Naive thymus-derived CD4-positive, alpha-beta T cell (primary cell): Measurements from ENCODE around the gene SNX30. TPM values are rescaled to one million over a fixed set of nuclear protein-coding genes. Genes with fewer than 3 reads are reported as not detected.
A peak's percentile ranks its signal among the peaks of the same experiment; 100 is the strongest.

Experiments used
- ATAC-seq: fragments of 150-1000 bp; cut with Tn5 transposase; 2 replicates; pipeline ENCODE4 v1.10.0; 2021; ENCODE audit warnings: mild to moderate bottlenecking, moderate library complexity
- CTCF ChIA-PET: fragments of 350-600 bp; sonication (Branson Sonifier 250); formaldehyde crosslinking; loops from one replicate; lab custom pipeline; 2021; ENCODE audit warnings: antibody characterized with exemption; lab: Charles Lee
- POLR2A ChIA-PET: fragments of 350-600 bp; sonication (Branson Sonifier 250); formaldehyde crosslinking; loops from one replicate; lab custom pipeline; 2021; ENCODE audit warnings: antibody characterized with exemption, inconsistent platforms; lab: Charles Lee
- DNase-seq, 9 donors: peaks; one replicate each; pipeline versions ENCODE4 v3.0.0 to v3.0.0-alpha.2; 2020 to 2022; ENCODE audit warnings: mixed read lengths in 1 of 9
- H3K27ac ChIP-seq: one replicate; pipeline ENCODE4 v1.7.0; 2013; ENCODE audit warnings: mild to moderate bottlenecking, low read depth, low read length, moderate library complexity
- H3K27me3 ChIP-seq, 2 donors: one replicate each; pipeline ENCODE4 v1.7.0; 2013; ENCODE audit warnings: low read length in 2 of 2, mild to moderate bottlenecking in 2 of 2, moderate library complexity in 2 of 2; ENCODE audit not compliant: control insufficient read depth in 2 of 2, insufficient read depth in 2 of 2
- H3K36me3 ChIP-seq, 3 experiments: 1 replicate in 2 of 3; 2 replicates in 1 of 3; pipeline ENCODE4 v1.7.0; 2013; ENCODE audit warnings: low read length in 3 of 3, mild to moderate bottlenecking in 3 of 3, moderate library complexity in 1 of 3; ENCODE audit not compliant: insufficient read depth in 3 of 3, control insufficient read depth in 2 of 3
- H3K4me1 ChIP-seq, 2 donors: one replicate each; pipeline ENCODE4 v1.7.0; 2013; ENCODE audit warnings: low read length in 2 of 2, mild to moderate bottlenecking in 2 of 2, moderate library complexity in 1 of 2; ENCODE audit not compliant: control insufficient read depth in 2 of 2, insufficient read depth in 2 of 2
- H3K4me3 ChIP-seq: 2 replicates; pipeline ENCODE4 v1.7.0; 2013; ENCODE audit warnings: mild to moderate bottlenecking, low read length
- H3K9me3 ChIP-seq, 3 experiments: 1 replicate in 2 of 3; 2 replicates in 1 of 3; pipeline ENCODE4 v1.7.0; 2013; ENCODE audit warnings: low read length in 3 of 3; ENCODE audit not compliant: control insufficient read depth in 2 of 3
- H3K27ac Mint-ChIP-seq, 9 donors: one replicate each; pipeline ENCODE4 v1.8.0; 2020 to 2022; ENCODE audit warnings: mixed read lengths in 9 of 9, mild to moderate bottlenecking in 8 of 9, moderate library complexity in 5 of 9, inconsistent platforms in 2 of 9
- H3K27me3 Mint-ChIP-seq, 5 donors: one replicate each; pipeline ENCODE4 v1.8.0; 2021 to 2022; ENCODE audit warnings: mixed read lengths in 5 of 5, mild to moderate bottlenecking in 1 of 5
- H3K36me3 Mint-ChIP-seq, 5 donors: one replicate each; pipeline ENCODE4 v1.8.0; 2020 to 2022; ENCODE audit warnings: mixed read lengths in 5 of 5, mild to moderate bottlenecking in 3 of 5, inconsistent platforms in 1 of 5
- H3K4me1 Mint-ChIP-seq, 7 donors: one replicate each; pipeline ENCODE4 v1.8.0; 2020 to 2022; ENCODE audit warnings: mixed read lengths in 7 of 7, mild to moderate bottlenecking in 3 of 7, inconsistent platforms in 1 of 7
- H3K4me3 Mint-ChIP-seq, 10 donors: one replicate each; pipeline ENCODE4 v1.8.0; 2020 to 2022; ENCODE audit warnings: mild to moderate bottlenecking in 10 of 10, mixed read lengths in 10 of 10, moderate library complexity in 6 of 10, inconsistent platforms in 2 of 10
- H3K9me3 Mint-ChIP-seq, 11 donors: one replicate each; pipeline ENCODE4 v1.8.0; 2020 to 2022; ENCODE audit warnings: mixed read lengths in 11 of 11, mild to moderate bottlenecking in 4 of 11, inconsistent platforms in 1 of 11, moderate library complexity in 1 of 11
- intact Hi-C, 2 donors: fragments of 100-400 bp; cut with micrococcal nuclease; formaldehyde crosslinking; loops; one replicate each; pipeline ENCODE4 v1.15.1; 2023
- polyA plus RNA-seq, 2 donors: library from polyadenylated mRNA; unstranded; fragments of 300-500 nt; fragmentation: Illumina TruSeq; gene quantifications; one replicate each; pipeline ENCODE4 v1.2.3, GENCODE V29; 2021
- total RNA-seq, 6 experiments: library from RNA in 5 of 6; stranded (reverse) in 5 of 6; gene quantifications; 1 replicate in 5 of 6; 2 replicates in 1 of 6; pipeline ENCODE4 v1.2.3 and lab custom pipeline; 2021 to 2026

SNX30 gene
- total and polyA plus RNA-seq, 7 experiments from 2014 or later, result 0.98 to 15.8 (median 8.4) TPM

- Mint-ChIP-seq H3K36me3 (peaks cover 0 to 38% (median 24%) of the 10 kb centered on the region in 5 donors), H3K27ac (no peak overlapping the region), H3K4me1 (peaks cover 8 to 21% (median 10%) of the 10 kb centered on the region in 7 donors), H3K4me3 (no peak overlapping the region), H3K27me3 (no peaks in the 10 kb centered on the region), H3K9me3 (no peaks in the 10 kb centered on the region)
- DNase-seq (no peak), ATAC-seq (no peak)
- no peaks in the 10 kb centered on the region for H3K9me3 ChIP-seq
- H3K27me3 ChIP-seq, result no peaks in the 10 kb centered on the region
- H3K4me1 ChIP-seq, result no peaks in the 10 kb centered on the region
- ChIA-PET CTCF (no interaction called here), POLR2A (no interaction called here)
- intact Hi-C loops, result no loop called here
- peaks cover 0 to 7% (median 5%) of the 10 kb centered on the region in 3 experiments for H3K36me3 ChIP-seq
- H3K27ac ChIP-seq, result no peak overlapping the region
- no peak overlapping the region for H3K4me3 ChIP-seq
Measured at GRCh38 chr9:112842555-112842954, 92.0 kb downstream of the SNX30 start.

- Mint-ChIP-seq H3K36me3 (peaks cover 0 to 21% (median 9%) of the 10 kb centered on the region in 5 donors), H3K27ac (peak overlapping the region in 1 of 9 donors; percentile 28), H3K4me1 (peaks cover 8 to 25% (median 17%) of the 10 kb centered on the region in 7 donors), H3K9me3 (no peaks in the 10 kb centered on the region), H3K4me3 (peak overlapping the region in 3 of 10 donors; percentile 21 to 32 (median 32)), H3K27me3 (no peaks in the 10 kb centered on the region)
- no peak overlapping the region for H3K4me3 ChIP-seq
- H3K4me1 ChIP-seq, result peaks cover 0 to 6% of the 10 kb centered on the region in 2 donors
- DNase-seq (peak in 8 of 9 donors; percentile 18 to 80 (median 56)), ATAC-seq (peak; percentile 82)
- no peaks in the 10 kb centered on the region for H3K27me3 ChIP-seq
- no peaks in the 10 kb centered on the region for H3K9me3 ChIP-seq
- ChIA-PET CTCF (interaction anchor here (0.7 to 1.1 kb wide), 2 partner anchors 11 to 58 kb away, joined by 3 to 4 read pairs; no protein-coding TSS in a partner anchor), POLR2A (no interaction called here)
- no peaks in the 10 kb centered on the region for H3K36me3 ChIP-seq
- intact Hi-C loops, result loop anchor here (1.0 kb wide), 1 partner anchor 58 kb away; no protein-coding TSS in a partner anchor
- no peak overlapping the region for H3K27ac ChIP-seq
Measured at GRCh38 chr9:112844771-112845542, 94.4 kb downstream of the SNX30 start.

DNA sequence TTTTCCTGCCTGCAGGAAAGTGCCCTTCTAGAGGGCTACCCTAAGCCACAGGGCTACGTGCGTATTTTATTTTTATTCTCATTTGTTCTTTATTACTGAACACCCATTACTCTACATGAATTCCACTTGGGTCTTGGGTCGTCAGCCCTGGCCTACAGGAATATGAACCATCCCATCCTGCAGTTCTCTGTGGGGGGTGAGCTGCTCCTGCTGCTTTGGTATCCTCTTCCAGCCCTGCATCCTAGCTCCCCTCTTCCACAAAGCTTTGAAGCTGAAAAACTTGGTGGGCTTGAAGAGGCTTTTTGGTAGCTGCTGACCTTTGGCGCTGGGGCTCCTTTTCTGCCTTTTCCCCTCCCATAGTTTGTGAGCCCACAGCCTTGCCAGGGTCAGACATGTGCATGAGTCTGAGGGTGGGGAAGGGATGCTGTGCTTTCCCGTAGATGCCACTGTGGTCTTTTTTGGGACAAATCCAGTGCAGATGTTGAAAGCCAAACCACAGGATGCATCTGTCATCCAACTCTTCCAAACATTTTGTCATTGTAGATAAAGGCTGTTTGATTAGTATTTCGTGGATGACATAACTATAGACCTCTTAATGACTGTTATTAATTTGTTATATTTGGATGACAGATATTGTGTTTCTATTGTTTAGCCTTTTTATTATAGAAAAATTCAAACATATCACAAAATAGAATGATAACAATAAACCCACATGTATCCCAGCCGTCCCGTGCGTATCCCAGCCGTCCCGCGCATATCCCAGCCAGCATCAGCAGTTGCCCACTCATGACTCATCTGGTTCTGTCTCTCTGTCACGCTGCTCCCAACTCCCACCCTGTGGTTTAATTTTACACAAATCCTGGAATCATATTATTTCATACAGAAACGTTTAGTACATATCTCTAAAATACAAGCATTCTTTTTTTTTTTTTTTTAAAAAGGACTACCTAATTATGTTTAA is 96.2 kb downstream of the SNX30 start:
- Histone ChIP-seq H3K36me3 (peaks cover 0 to 8% (median 0%) of the 10 kb centered on the region in 3 experiments), H3K27me3 (no peaks in the 10 kb centered on the region), H3K9me3 (no peaks in the 10 kb centered on the region), H3K4me3 (no peak overlapping the region), H3K27ac (no peak overlapping the region), H3K4me1 (peaks cover 0 to 6% of the 10 kb centered on the region in 2 donors)
- no peak overlapping the region for H3K4me3 Mint-ChIP-seq
- POLR2A ChIA-PET, result no interaction called here
- DNase-seq, result no peak
- no peaks in the 10 kb centered on the region for H3K27me3 Mint-ChIP-seq
- peak overlapping the region in 1 of 9 donors; percentile 33 for H3K27ac Mint-ChIP-seq
- H3K9me3 Mint-ChIP-seq, result no peaks in the 10 kb centered on the region
- intact Hi-C loops, result no loop called here
- no peak for ATAC-seq
- CTCF ChIA-PET, result no interaction called here
- peaks cover 2 to 39% (median 11%) of the 10 kb centered on the region in 5 donors for H3K36me3 Mint-ChIP-seq
- H3K4me1 Mint-ChIP-seq, result peaks cover 8 to 25% (median 17%) of the 10 kb centered on the region in 7 donors

DNA sequence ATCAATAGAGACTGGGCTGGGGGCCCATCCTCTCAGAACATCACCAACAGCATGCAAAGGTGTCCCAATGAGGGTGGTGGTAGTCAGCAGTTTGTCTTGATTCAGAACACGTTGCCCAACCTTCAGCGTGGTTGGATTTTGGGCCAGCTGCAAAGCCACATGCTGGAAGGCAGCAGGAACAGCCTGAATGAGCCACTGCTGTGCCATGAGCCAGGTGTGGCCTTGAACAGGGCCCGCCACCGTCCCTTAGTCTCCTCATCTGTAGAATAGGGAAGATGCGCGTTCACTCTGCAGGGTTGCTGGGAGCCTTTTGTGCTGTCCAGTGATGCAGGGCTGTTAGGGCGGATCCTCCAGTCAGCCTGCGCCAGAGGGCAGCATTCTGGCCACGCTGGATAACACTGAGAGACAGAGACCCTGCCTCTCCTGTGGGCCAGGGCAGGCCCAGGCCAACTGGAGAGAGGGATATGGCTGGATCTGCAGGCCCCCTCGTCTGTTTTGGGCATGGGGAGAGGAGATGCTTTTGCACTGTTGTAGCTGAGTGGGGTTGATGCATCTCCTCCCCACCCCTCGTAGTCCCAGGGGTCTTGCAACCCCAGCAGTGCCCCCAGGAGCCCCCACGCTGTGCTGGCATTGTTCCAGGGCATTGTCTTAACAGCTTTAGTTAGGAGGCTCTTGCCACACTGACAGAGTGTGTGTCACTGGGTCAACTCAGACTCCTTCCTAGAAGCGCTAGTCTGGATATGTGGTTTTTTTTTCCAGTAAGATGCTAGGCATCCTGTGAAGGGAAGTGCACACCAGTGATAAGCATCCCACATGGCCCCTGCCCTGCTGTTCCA is 98.0 kb downstream of the SNX30 start:
- H3K4me1 Mint-ChIP-seq, result peaks cover 8 to 21% (median 16%) of the 10 kb centered on the region in 7 donors
- ChIA-PET CTCF (no interaction called here), POLR2A (no interaction called here)
- Histone ChIP-seq H3K27ac (no peak overlapping the region), H3K4me1 (peaks cover 0 to 6% of the 10 kb centered on the region in 2 donors), H3K36me3 (peaks cover 0 to 20% (median 4%) of the 10 kb centered on the region in 3 experiments), H3K27me3 (no peaks in the 10 kb centered on the region), H3K4me3 (no peak overlapping the region), H3K9me3 (no peaks in the 10 kb centered on the region)
- no peaks in the 10 kb centered on the region for H3K27me3 Mint-ChIP-seq
- DNase-seq, result no peak
- H3K27ac Mint-ChIP-seq, result no peak overlapping the region
- intact Hi-C loops, result no loop called here
- H3K36me3 Mint-ChIP-seq, result peaks cover 2 to 52% (median 17%) of the 10 kb centered on the region in 5 donors
- no peak overlapping the region for H3K4me3 Mint-ChIP-seq
- ATAC-seq, result no peak
- H3K9me3 Mint-ChIP-seq, result no peaks in the 10 kb centered on the region

DNA sequence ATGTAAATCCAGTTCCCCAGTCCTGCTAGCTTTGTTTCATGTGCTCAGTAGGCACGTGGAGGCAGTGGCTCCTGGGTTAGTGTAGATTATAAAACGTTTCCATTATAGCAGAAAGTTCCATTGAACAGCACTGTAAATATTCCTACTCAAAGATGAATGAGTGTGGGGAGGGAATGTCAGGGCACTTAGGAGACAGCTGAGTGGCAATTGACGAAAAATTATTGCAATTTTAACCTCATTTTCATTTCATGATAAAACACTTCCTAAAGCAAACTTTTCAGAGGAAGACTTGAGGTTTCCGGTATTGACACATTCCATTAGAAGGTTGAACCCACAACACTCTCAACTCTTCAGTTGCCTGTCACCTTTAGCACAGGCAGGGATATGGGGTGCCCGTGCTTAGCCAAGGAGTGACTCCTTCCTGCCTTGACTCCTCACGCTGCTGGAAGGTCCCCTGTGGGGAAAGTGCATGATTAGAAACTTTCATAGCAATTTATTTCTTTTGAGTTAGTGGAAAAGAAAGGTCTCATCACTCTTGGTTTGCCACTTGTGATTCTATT is 98.9 kb downstream of the SNX30 start:
- intact Hi-C loops, result no loop called here
- H3K27me3 Mint-ChIP-seq, result no peaks in the 10 kb centered on the region
- no peak overlapping the region for H3K27ac Mint-ChIP-seq
- no peaks in the 10 kb centered on the region for H3K27me3 ChIP-seq
- H3K27ac ChIP-seq, result no peak overlapping the region
- peaks cover 0 to 24% (median 4%) of the 10 kb centered on the region in 3 experiments for H3K36me3 ChIP-seq
- ATAC-seq (peak; percentile 29), DNase-seq (no peak)
- H3K36me3 Mint-ChIP-seq, result peaks cover 2 to 58% (median 21%) of the 10 kb centered on the region in 5 donors
- peaks cover 0 to 6% of the 10 kb centered on the region in 2 donors for H3K4me1 ChIP-seq
- H3K9me3 ChIP-seq, result no peaks in the 10 kb centered on the region
- H3K4me3 ChIP-seq, result no peak overlapping the region
- H3K9me3 Mint-ChIP-seq, result no peaks in the 10 kb centered on the region
- no peak overlapping the region for H3K4me3 Mint-ChIP-seq
- POLR2A ChIA-PET, result no interaction called here
- H3K4me1 Mint-ChIP-seq, result peaks cover 1 to 15% (median 9%) of the 10 kb centered on the region in 7 donors
- CTCF ChIA-PET, result no interaction called here
